Osteocyte (in vitro differentiated cells): ENCODE results near the gene PDZD11. TPM values are rescaled to one million over a fixed set of nuclear protein-coding genes. Genes with fewer than 3 reads are reported as not detected.

Experiments used
- DNase-seq: peaks from one replicate; pipeline ENCODE4 v3.0.0; 2021; ENCODE audit warnings: mixed read lengths; ENCODE audit not compliant: unreplicated experiment; ENCODE audit errors: extremely low spot score
- H3K27ac Mint-ChIP-seq: one replicate; pipeline ENCODE4 v1.8.0; 2021; ENCODE audit warnings: mild to moderate bottlenecking, mixed read lengths; ENCODE audit not compliant: unreplicated experiment
- H3K27me3 Mint-ChIP-seq: one replicate; pipeline ENCODE4 v1.8.0; 2021; ENCODE audit warnings: mixed read lengths; ENCODE audit not compliant: unreplicated experiment
- H3K36me3 Mint-ChIP-seq: one replicate; pipeline ENCODE4 v1.8.0; 2021; ENCODE audit warnings: mixed read lengths; ENCODE audit not compliant: unreplicated experiment
- H3K4me1 Mint-ChIP-seq: one replicate; pipeline ENCODE4 v1.8.0; 2021; ENCODE audit warnings: mixed read lengths; ENCODE audit not compliant: unreplicated experiment
- H3K4me3 Mint-ChIP-seq: one replicate; pipeline ENCODE4 v1.8.0; 2021; ENCODE audit warnings: mild to moderate bottlenecking, moderate library complexity, mixed read lengths; ENCODE audit not compliant: unreplicated experiment
- H3K9me3 Mint-ChIP-seq: one replicate; pipeline ENCODE4 v1.8.0; 2021; ENCODE audit warnings: mixed read lengths; ENCODE audit not compliant: unreplicated experiment
- CTCF ChIP-seq: fragments of 200-600 bp; sonication (generic); IDR thresholded peaks from 2 replicates; pipeline ENCODE4 v1.5.0; 2021; ENCODE audit warnings: antibody characterized with exemption, mild to moderate bottlenecking, moderate library complexity
- long read RNA-seq: library from polyadenylated mRNA; unstranded; transcript quantifications from one replicate; pipeline ENCODE4 v2.0.0, GENCODE V29; 2021
- total RNA-seq: library from RNA; stranded (reverse); gene quantifications from 2 replicates; pipeline ENCODE4 v1.2.1, GENCODE V29; 2021

The PDZD11 gene
- 46.9 and 50.6 TPM in 2 replicates for total RNA-seq
- long read RNA-seq, transcript PDZD11-202 (8 exons, 784 nt): minor isoform, 13 of 86 reads
- long read RNA-seq, transcript PDZD11-201 (7 exons, 1,043 nt): major isoform, 62 of 86 reads
- long read RNA-seq, partial matches to known transcripts: 2 of 86 reads
- long read RNA-seq, other reads (novel, unspliced or antisense): 9 of 86 reads

- peaks cover 30% of the 10 kb centered on the region for H3K4me1 Mint-ChIP-seq
- DNase-seq: peak; percentile 93
- peak within 1 kb of the TSS; percentile 91 for H3K4me3 Mint-ChIP-seq
- peaks cover 8% of the 10 kb centered on the region for H3K36me3 Mint-ChIP-seq
- no peaks in the 10 kb centered on the region for H3K9me3 Mint-ChIP-seq
- no peak for TF ChIP-seq CTCF
- H3K27me3 Mint-ChIP-seq: no peaks in the 10 kb centered on the region
- peak within 1 kb of the TSS; percentile 71 for H3K27ac Mint-ChIP-seq
These were observed at the start of gene PDZD11, which contains the start of gene KIF4A for GRCh38 chrX:70289793-70290770. Gene PDZD11 (minus strand): TSS chrX:70289927. CDS start chrX:70289341, 586 bp downstream. Gene KIF4A (plus strand): TSS chrX:70290104. CDS start chrX:70290459, 355 bp downstream.

- Mint-ChIP-seq H3K4me3 (no peak overlapping the region), H3K36me3 (no peaks in the 10 kb centered on the region), H3K4me1 (no peaks in the 10 kb centered on the region), H3K9me3 (peaks cover 3% of the 10 kb centered on the region), H3K27me3 (no peaks in the 10 kb centered on the region), H3K27ac (no peak overlapping the region)
- no peak for DNase-seq
- no peak for TF ChIP-seq CTCF
These were observed 48.6 kb upstream of the PDZD11 start for GRCh38 chrX:70338290-70338689.

- H3K4me3 Mint-ChIP-seq: no peak overlapping the region
- no peak overlapping the region for H3K27ac Mint-ChIP-seq
- no peak for TF ChIP-seq CTCF
- H3K4me1 Mint-ChIP-seq: no peaks in the 10 kb centered on the region
- no peak for DNase-seq
- no peaks in the 10 kb centered on the region for H3K36me3 Mint-ChIP-seq
- peaks cover 10% of the 10 kb centered on the region for H3K9me3 Mint-ChIP-seq
- no peaks in the 10 kb centered on the region for H3K27me3 Mint-ChIP-seq
These were observed 47.0 kb upstream of the PDZD11 start for GRCh38 chrX:70336767-70337166.

GRCh38 chrX:70332600-70332999 lies 42.9 kb upstream of the PDZD11 start:
- Mint-ChIP-seq H3K27ac (no peak overlapping the region), H3K9me3 (peaks cover 9% of the 10 kb centered on the region), H3K4me3 (no peak overlapping the region), H3K36me3 (no peaks in the 10 kb centered on the region), H3K4me1 (no peaks in the 10 kb centered on the region), H3K27me3 (no peaks in the 10 kb centered on the region)
- TF ChIP-seq CTCF: peak; percentile 18
- DNase-seq: no peak

- H3K27me3 Mint-ChIP-seq: no peaks in the 10 kb centered on the region
- TF ChIP-seq CTCF: no peak
- no peaks in the 10 kb centered on the region for H3K36me3 Mint-ChIP-seq
- no peak overlapping the region for H3K4me3 Mint-ChIP-seq
- peaks cover 15% of the 10 kb centered on the region for H3K9me3 Mint-ChIP-seq
- peaks cover 4% of the 10 kb centered on the region for H3K4me1 Mint-ChIP-seq
- DNase-seq: no peak
- H3K27ac Mint-ChIP-seq: no peak overlapping the region
These were observed 41.4 kb upstream of the PDZD11 start for GRCh38 chrX:70331161-70331560.
